Neutrophil (primary cell): ENCODE results near the gene ACTA2.
A peak's percentile ranks its signal among the peaks of the same experiment; 100 is the strongest.
"Not testable (repeated sequence)": the region's sequence is repeated elsewhere in the genome, so short reads cannot be mapped to it uniquely, and the experiment has no call there.

ENCODE experiments used
- H3K27ac ChIP-seq: fragments of 200-600 bp; sonication (generic); 2 replicates; pipeline ENCODE4 v1.5.1; 2016; ENCODE audit warnings: mild to moderate bottlenecking, moderate library complexity
- H3K27me3 ChIP-seq: fragments of 200-600 bp; sonication (generic); 2 replicates; pipeline ENCODE4 v1.6.0; 2016; ENCODE audit warnings: mild to moderate bottlenecking
- H3K36me3 ChIP-seq: fragments of 200-600 bp; sonication (generic); 2 replicates; pipeline ENCODE4 v1.5.1; 2017
- H3K4me1 ChIP-seq, 2 experiments: fragments of 200-600 bp in 1 of 2; sonication (generic) in 1 of 2; 1 replicate in 1 of 2; 2 replicates in 1 of 2; pipeline versions ENCODE4 v1.5.1 to v1.6.1; 2013 to 2016; ENCODE audit warnings: low read depth in 1 of 2, low read length in 1 of 2, mild to moderate bottlenecking in 1 of 2, moderate library complexity in 1 of 2; ENCODE audit not compliant: control insufficient read depth in 1 of 2, insufficient read depth in 1 of 2
- H3K4me3 ChIP-seq, 2 experiments: fragments of 200-600 bp in 1 of 2; sonication (generic) in 1 of 2; 1 replicate in 1 of 2; 2 replicates in 1 of 2; pipeline ENCODE4 v1.5.1; 2013 to 2016; ENCODE audit warnings: low read depth in 1 of 2, low read length in 1 of 2, mild to moderate bottlenecking in 1 of 2, moderate library complexity in 1 of 2
- H3K9me3 ChIP-seq: fragments of 200-600 bp; sonication (generic); 2 replicates; pipeline ENCODE4 v1.5.1; 2016
- TF ChIP-seq, protein P1 (sequence below): fragments of 200-600 bp; sonication (generic); IDR thresholded peaks from 2 replicates; pipeline ENCODE4 v1.5.1; 2016; ENCODE audit warnings: antibody characterized with exemption

Gene ACTA2

GRCh38 chr10:88934900-88935672 is 17.5 kb downstream of the ACTA2 start:
- no peaks in the 10 kb centered on the region for H3K27me3 ChIP-seq
- H3K4me3 ChIP-seq, result no peak overlapping the region
- H3K9me3 ChIP-seq, result no peaks in the 10 kb centered on the region
- peaks cover 14 to 19% of the 10 kb centered on the region in 2 experiments for H3K4me1 ChIP-seq
- H3K36me3 ChIP-seq, result no peaks in the 10 kb centered on the region
- H3K27ac ChIP-seq, result peak overlapping the region; percentile 9
- TF ChIP-seq, protein P1, sequence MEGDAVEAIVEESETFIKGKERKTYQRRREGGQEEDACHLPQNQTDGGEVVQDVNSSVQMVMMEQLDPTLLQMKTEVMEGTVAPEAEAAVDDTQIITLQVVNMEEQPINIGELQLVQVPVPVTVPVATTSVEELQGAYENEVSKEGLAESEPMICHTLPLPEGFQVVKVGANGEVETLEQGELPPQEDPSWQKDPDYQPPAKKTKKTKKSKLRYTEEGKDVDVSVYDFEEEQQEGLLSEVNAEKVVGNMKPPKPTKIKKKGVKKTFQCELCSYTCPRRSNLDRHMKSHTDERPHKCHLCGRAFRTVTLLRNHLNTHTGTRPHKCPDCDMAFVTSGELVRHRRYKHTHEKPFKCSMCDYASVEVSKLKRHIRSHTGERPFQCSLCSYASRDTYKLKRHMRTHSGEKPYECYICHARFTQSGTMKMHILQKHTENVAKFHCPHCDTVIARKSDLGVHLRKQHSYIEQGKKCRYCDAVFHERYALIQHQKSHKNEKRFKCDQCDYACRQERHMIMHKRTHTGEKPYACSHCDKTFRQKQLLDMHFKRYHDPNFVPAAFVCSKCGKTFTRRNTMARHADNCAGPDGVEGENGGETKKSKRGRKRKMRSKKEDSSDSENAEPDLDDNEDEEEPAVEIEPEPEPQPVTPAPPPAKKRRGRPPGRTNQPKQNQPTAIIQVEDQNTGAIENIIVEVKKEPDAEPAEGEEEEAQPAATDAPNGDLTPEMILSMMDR, result peak; percentile 86

DNA sequence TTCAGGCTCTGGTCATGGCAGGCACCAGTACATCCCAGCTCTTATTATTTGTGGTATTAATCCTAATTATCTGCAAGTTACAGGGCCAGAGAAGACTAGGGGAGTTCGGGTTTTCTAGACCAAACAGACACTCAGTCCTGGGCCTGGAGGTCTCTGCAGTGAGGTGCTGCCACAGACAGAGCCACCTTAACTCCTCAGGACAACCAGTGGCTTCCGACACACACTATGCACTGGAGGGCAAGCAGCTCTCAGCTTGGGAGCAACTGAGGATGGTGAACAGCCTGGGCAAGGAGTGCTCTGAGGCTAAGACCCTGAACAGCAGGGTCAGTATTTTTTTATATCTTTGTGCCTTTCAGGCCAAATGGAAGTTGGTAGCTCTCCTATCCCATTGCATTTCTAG is 19.0 kb downstream of the ACTA2 start:
- H3K9me3 ChIP-seq, result no peaks in the 10 kb centered on the region
- TF ChIP-seq, protein P1, result no peak
- H3K27ac ChIP-seq, result no peak overlapping the region
- H3K36me3 ChIP-seq, result no peaks in the 10 kb centered on the region
- H3K27me3 ChIP-seq, result no peaks in the 10 kb centered on the region
- H3K4me1 ChIP-seq, result peaks cover 14 to 19% of the 10 kb centered on the region in 2 experiments
- no peak overlapping the region for H3K4me3 ChIP-seq

DNA sequence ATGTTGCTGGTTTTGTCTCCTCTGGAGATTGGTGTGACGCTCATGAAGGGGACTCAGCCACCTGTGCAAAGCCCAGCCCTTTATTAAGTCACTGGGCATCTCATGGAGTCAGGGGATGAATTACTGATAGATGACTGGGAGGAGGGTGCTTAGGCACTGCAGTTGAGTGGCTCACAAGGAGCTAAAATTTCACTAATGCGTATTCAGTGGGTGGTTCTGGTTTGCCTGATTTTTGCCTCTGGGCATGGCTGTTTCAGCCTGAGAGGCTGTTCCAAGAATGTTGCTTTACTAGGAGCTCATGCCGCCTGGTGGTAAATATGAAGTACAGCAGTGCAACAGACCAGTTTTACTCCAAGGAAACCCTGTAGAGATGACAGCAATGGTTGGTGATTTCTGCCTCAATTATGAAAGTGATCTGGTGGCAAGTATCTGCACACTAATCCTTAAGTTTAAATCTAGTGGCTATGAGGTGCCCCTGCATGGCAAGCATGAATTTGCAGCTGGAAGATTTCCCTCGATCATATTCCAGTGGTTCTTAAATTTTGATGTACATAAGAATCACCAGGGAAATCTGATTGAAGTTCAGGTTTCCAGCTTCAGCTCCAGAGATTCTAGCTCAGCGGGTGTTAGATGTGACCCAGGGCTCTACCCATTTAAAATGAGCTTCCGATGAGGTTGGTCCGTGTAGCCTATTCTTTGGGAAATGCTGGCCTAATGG is 19.9 kb downstream of the ACTA2 start:
- TF ChIP-seq, protein P1, result peak; percentile 75
- H3K27ac ChIP-seq, result no peak overlapping the region
- no peaks in the 10 kb centered on the region for H3K36me3 ChIP-seq
- H3K27me3 ChIP-seq, result no peaks in the 10 kb centered on the region
- H3K4me1 ChIP-seq, result peaks cover 14 to 22% of the 10 kb centered on the region in 2 experiments
- H3K4me3 ChIP-seq, result no peak overlapping the region
- no peaks in the 10 kb centered on the region for H3K9me3 ChIP-seq

DNA sequence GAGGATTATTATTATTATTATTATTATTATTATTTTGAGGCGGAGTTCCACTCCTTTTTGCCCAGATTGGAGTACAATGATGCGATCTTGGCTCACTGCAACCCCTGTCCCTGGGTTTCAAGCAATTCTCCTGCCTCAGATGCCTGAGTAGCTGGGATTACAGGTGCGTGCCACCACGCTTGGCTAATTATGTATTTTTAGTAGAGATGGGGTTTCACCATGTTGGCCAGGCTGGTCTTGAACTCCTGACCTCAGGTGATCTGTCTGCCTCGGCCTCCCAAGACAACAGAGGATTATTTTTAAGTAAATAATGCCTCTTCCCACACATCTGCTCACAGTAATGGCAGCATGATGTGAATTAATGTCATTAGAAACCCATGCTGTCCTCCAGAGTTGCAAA is 20.5 kb downstream of the ACTA2 start:
- not testable (repeated sequence) for H3K36me3 ChIP-seq, H3K9me3 ChIP-seq, H3K4me3 ChIP-seq, H3K27me3 ChIP-seq, H3K27ac ChIP-seq
- peaks cover 20 to 29% of the 10 kb centered on the region in 2 experiments for H3K4me1 ChIP-seq

- Histone ChIP-seq H3K36me3 (no peaks in the 10 kb centered on the region), H3K27ac (no peak overlapping the region), H3K27me3 (no peaks in the 10 kb centered on the region), H3K4me1 (peaks cover 25 to 34% of the 10 kb centered on the region in 2 experiments), H3K9me3 (no peaks in the 10 kb centered on the region), H3K4me3 (no peak overlapping the region)
- TF ChIP-seq, protein P1, result no peak
These were observed 21.0 kb downstream of the ACTA2 start for GRCh38 chr10:88931548-88931947.

DNA sequence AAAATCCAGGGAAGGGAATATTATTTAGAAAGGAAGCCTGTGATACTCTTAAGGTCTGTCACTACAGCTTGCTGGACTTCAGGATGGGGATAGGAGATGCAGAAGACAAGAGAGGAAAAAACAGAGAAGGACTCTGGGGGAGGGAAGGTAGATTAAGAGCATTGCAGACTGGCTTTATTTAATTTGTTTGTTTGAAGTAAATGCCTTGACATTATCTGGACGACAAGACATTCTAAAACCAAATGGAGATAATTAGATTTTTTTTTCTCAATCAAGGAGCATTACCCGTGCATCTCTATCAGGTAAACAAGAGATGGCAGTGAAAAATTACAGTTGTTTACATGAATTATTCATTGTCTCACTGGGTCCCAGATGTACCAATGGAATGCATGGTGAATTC is 24.3 kb downstream of the ACTA2 start:
- TF ChIP-seq, protein P1, result no peak
- no peaks in the 10 kb centered on the region for H3K27me3 ChIP-seq
- H3K4me3 ChIP-seq, result no peak overlapping the region
- no peaks in the 10 kb centered on the region for H3K36me3 ChIP-seq
- no peaks in the 10 kb centered on the region for H3K9me3 ChIP-seq
- no peak overlapping the region for H3K27ac ChIP-seq
- H3K4me1 ChIP-seq, result peaks cover 26 to 33% of the 10 kb centered on the region in 2 experiments
